Ovary (tissue), 9 donors: ENCODE measurements around the gene PPM1B. TPM values are rescaled to one million over a fixed set of nuclear protein-coding genes. Genes with fewer than 3 reads are reported as not detected.

Source experiments
- DNase-seq, 5 donors: peaks; one replicate each; pipeline ENCODE4 v3.0.0-alpha.2; 2019 to 2020
- H3K27ac ChIP-seq, 2 donors: fragments of 200-600 bp; one replicate each; pipeline versions ENCODE4 v1.5.1 to v1.8.0; 2019 to 2022
- H3K27me3 ChIP-seq: fragments of 200-600 bp; one replicate; pipeline ENCODE4 v1.8.0; 2022
- H3K36me3 ChIP-seq: fragments of 200-600 bp; sonication (generic); one replicate; pipeline ENCODE4 v1.5.1; 2019
- H3K4me1 ChIP-seq: one replicate; pipeline ENCODE4 v1.8.1; 2013; ENCODE audit warnings: mild to moderate bottlenecking, moderate library complexity; ENCODE audit not compliant: insufficient read depth
- H3K4me3 ChIP-seq: fragments of 200-600 bp; sonication (generic); one replicate; pipeline ENCODE4 v1.5.1; 2017
- H3K9me3 ChIP-seq, 2 donors: fragments of 200-600 bp in 1 of 2; sonication (generic) in 1 of 2; one replicate each; pipeline versions ENCODE4 v1.5.1 to v1.8.1; 2013 to 2019; ENCODE audit warnings: mild to moderate bottlenecking in 1 of 2, moderate library complexity in 1 of 2
- EP300 ChIP-seq: sonication (generic); formaldehyde crosslinking; IDR thresholded peaks from one replicate; pipeline ENCODE4 v1.6.1; 2017; ENCODE audit warnings: antibody characterized with exemption
- POLR2A ChIP-seq: fragments of 450-650 bp; IDR thresholded peaks from one replicate; pipeline ENCODE4 v1.6.1; 2017; ENCODE audit warnings: antibody characterized with exemption, mild to moderate bottlenecking, moderate library complexity
- WGBS, 3 donors: extraction: QIAGEN DNeasy Blood & Tissue Kit in 1 of 3; methylation state at CpG; one replicate each; pipeline versions ENCODE4 v1.1.5 to v1.1.7; 2013 to 2017; 5-methylcytosine and 5-hydroxymethylcytosine counted together
- intact Hi-C, 4 donors: fragments of 100-400 bp; cut with DNase I; formaldehyde crosslinking; loops; one replicate each; pipeline versions ENCODE4 v1.11.0 to v1.15.1; 2022 to 2023
- polyA plus RNA-seq, 2 donors: library from polyadenylated mRNA; stranded (reverse); fragments of 200-250 nt in 1 of 2; fragments of 350-450 nt in 1 of 2; fragmentation: Illumina TruSeq in 1 of 2; extraction: RNeasy Lipid Tissue Mini Kit (QIAGEN cat#74804) in 1 of 2; gene quantifications; one replicate each; pipeline ENCODE4 v1.2.3, GENCODE V29; 2013 to 2014
- total RNA-seq, 7 donors: library from RNA; depleted of rRNA in 2 of 7; stranded (reverse); fragments of >200 nt in 2 of 7; fragmentation: NEBNext Ultra II Directional in 3 of 7; extraction: Animal tissue kit (Norgen Biotek cat#: 25700) in 3 of 7; gene quantifications; one replicate each; pipeline versions ENCODE4 v1.1.0 to v1.2.4, GENCODE V29; 2016 to 2023
- TF ChIP-seq, protein P1 (sequence below), 3 donors: fragments of 450-650 bp in 2 of 3; fragments of 200-600 bp in 1 of 3; IDR thresholded peaks; one replicate each; pipeline versions ENCODE4 v1.5.1 to v1.8.0; 2016 to 2022; ENCODE audit warnings: antibody characterized with exemption in 3 of 3, mild to moderate bottlenecking in 1 of 3
- donor health status: DM: no; HTN: no; CAD: no; lungs with moderate emphysema.
- donor health status: DM: no; HTN: no; CAD: no.
- donor health status: Bipolar disorder and iron deficiency.
- donor health status: DM: yes; HTN: yes; CAD: no.
- donor health status: DM: no; HTN: no; CAD: no.
- donor health status: DM: yes; HTN: yes; CAD: no.

Gene PPM1B
- total and polyA plus RNA-seq, 9 donors: 27.6 to 43.4 (median 35.7) TPM

DNA sequence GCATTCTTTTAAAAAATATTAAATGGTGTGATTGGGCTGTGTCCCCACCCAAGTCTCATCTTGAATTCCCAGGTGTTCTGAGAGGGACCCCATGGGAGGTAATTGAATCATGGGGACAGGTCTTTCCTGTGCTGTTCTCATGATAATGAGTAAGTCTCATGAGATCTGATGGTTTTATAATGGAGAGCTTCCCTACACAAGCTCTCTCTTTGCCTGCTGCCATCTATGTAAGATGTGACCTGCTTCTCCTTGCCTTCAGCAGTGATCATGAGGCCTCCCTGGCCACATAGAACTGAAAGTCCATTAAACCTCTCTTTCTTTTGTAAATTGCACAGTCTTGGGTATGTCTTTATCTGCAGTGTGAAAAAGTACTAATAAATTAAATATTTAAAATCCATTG is 10.3 kb downstream of the PPM1B start:
- Histone ChIP-seq H3K36me3 (no peaks in the 10 kb centered on the region), H3K9me3 (no peaks in the 10 kb centered on the region), H3K27ac (no peak overlapping the region), H3K4me1 (peaks cover 13% of the 10 kb centered on the region), H3K4me3 (no peak overlapping the region), H3K27me3 (no peaks in the 10 kb centered on the region)
- TF ChIP-seq, protein P1, sequence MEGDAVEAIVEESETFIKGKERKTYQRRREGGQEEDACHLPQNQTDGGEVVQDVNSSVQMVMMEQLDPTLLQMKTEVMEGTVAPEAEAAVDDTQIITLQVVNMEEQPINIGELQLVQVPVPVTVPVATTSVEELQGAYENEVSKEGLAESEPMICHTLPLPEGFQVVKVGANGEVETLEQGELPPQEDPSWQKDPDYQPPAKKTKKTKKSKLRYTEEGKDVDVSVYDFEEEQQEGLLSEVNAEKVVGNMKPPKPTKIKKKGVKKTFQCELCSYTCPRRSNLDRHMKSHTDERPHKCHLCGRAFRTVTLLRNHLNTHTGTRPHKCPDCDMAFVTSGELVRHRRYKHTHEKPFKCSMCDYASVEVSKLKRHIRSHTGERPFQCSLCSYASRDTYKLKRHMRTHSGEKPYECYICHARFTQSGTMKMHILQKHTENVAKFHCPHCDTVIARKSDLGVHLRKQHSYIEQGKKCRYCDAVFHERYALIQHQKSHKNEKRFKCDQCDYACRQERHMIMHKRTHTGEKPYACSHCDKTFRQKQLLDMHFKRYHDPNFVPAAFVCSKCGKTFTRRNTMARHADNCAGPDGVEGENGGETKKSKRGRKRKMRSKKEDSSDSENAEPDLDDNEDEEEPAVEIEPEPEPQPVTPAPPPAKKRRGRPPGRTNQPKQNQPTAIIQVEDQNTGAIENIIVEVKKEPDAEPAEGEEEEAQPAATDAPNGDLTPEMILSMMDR (IDR thresholded peaks at IDR 0.05): no peak
- TF ChIP-seq EP300 (no peak), POLR2A (no peak)
- intact Hi-C loops: no loop called here
- no peak for DNase-seq

DNA sequence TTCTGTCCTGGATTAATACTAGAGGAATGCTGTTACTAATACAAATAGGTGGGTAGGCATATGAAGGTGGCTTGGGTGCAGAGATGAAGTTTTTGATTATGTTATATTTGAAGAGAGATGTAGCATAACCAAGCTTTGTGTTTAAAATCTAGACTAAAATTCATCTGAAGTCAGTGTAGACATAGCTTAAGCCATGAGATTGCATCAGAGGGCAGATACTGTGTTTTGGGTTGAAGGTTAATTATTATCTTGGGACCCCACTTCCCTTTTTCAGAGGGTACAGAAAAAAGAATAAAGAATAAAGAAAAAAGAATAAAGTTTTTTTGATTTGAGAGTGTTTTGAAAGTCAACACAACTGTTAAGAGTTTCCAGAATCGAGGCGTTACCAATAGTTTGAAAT is 13.0 kb downstream of the PPM1B start:
- no peak for DNase-seq
- H3K36me3 ChIP-seq: no peaks in the 10 kb centered on the region
- H3K9me3 ChIP-seq: no peaks in the 10 kb centered on the region
- intact Hi-C loops: no loop called here
- H3K27ac ChIP-seq: no peak overlapping the region
- WGBS, 3 donors: 95 to 96% (median 96%) methylated on average over 2 of the region's 2 CpGs
- peaks cover 13% of the 10 kb centered on the region for H3K4me1 ChIP-seq
- no peak overlapping the region for H3K4me3 ChIP-seq
- TF ChIP-seq POLR2A (no peak), EP300 (no peak)
- TF ChIP-seq, protein P1 (IDR thresholded peaks at IDR 0.05): no peak
- H3K27me3 ChIP-seq: no peaks in the 10 kb centered on the region

DNA sequence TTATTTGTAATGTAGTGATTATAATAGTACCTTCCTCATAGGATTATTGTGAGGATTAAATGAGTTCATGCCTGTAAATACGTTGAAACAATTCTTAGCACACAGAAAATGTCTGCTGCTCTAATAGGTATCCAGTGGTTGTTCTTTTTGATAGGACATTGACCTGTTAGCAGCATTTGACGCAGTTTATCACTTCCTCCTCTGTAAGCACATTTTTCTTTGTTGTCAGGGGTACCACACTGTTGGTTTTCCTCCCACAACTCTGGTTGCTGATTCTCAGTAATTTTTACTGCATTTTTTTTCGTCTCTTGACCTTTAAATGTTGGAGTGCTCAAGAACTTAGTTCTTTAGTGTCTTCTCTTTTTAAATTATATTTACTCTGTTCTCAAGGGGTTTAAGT is 15.4 kb downstream of the PPM1B start:
- peaks cover 4% of the 10 kb centered on the region for H3K4me1 ChIP-seq
- WGBS, 3 donors: 52 to 69% (median 68%) methylated on average over 3 of the region's 3 CpGs

DNA sequence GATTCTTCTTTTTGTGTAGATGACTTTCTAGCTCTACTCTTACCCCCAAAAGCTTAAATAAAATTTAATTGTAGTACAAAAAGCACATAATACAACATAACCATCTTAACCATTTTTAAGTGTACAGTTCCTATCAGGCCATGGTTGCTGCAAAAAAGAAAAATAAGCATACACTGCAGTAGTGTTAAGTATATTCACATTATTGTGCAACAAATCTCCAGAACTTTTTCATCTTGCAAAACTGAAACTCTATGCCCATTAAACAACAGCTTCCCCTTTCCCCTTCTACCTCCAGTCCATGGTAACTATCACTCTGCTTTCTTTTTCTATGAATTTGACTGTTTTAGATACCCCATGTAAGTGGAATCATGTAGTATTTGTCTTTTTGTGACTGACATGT is 18.1 kb downstream of the PPM1B start:
- H3K27me3 ChIP-seq: no peaks in the 10 kb centered on the region
- no peak overlapping the region for H3K4me3 ChIP-seq
- no peak for TF ChIP-seq POLR2A
- no peak for TF ChIP-seq EP300
- TF ChIP-seq, protein P1 (IDR thresholded peaks at IDR 0.05): no peak
- no peaks in the 10 kb centered on the region for H3K9me3 ChIP-seq
- DNase-seq: no peak
- H3K4me1 ChIP-seq: peaks cover 7% of the 10 kb centered on the region
- no peaks in the 10 kb centered on the region for H3K36me3 ChIP-seq
- H3K27ac ChIP-seq: no peak overlapping the region
- intact Hi-C loops: no loop called here

More for the DNA sequence above, 15.4 kb downstream of the PPM1B start:
- no peak overlapping the region for H3K27ac ChIP-seq
- no peaks in the 10 kb centered on the region for H3K9me3 ChIP-seq
- no peaks in the 10 kb centered on the region for H3K27me3 ChIP-seq
- H3K4me3 ChIP-seq: no peak overlapping the region
- DNase-seq: no peak
- H3K36me3 ChIP-seq: no peaks in the 10 kb centered on the region
- TF ChIP-seq EP300: no peak
- intact Hi-C loops: no loop called here

DNA sequence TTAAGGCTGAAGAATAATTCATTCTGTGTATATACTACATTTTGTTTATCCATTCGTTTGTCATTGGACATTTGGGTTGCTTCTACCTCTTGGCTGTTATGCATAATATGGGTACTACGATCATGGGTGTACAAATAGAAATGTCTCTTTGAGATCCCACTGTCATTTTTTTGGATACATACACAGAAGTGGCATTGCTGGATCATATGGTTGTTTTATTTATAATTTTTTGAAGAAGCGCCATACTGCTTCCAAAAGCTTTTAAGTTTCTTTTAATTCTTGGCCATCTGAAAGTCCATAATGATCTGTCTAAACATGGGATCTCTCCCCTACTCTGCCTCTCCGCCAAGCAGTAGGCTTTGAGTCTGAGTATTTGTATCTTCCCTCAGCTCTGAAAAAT is 18.6 kb downstream of the PPM1B start:
- DNase-seq: no peak
- Histone ChIP-seq H3K36me3 (no peaks in the 10 kb centered on the region), H3K27me3 (no peaks in the 10 kb centered on the region), H3K4me1 (peaks cover 7% of the 10 kb centered on the region), H3K27ac (no peak overlapping the region), H3K4me3 (no peak overlapping the region), H3K9me3 (no peaks in the 10 kb centered on the region)
- intact Hi-C loops: no loop called here
- 93 to 96% (median 95%) methylated on average over 4 of the region's 4 CpGs for WGBS, 3 donors
- TF ChIP-seq EP300 (no peak), POLR2A (no peak)
- TF ChIP-seq, protein P1 (IDR thresholded peaks at IDR 0.05): no peak
